NOMO-1 (cell line): ENCODE results near the gene USP9X.
"Not testable (repeated sequence)": the region's sequence is repeated elsewhere in the genome, so short reads cannot be mapped to it uniquely, and the experiment has no call there.

Experiments used
- DNase-seq, 2 experiments: peaks; one replicate each; lab custom pipeline; 2025; ENCODE audit not compliant: unreplicated experiment in 2 of 2; lab: John Stamatoyannopoulos, UW

The USP9X gene

GRCh38 chrX:41122664-41123257 lies 37.5 kb downstream of the USP9X start:
- DNase-seq, result no peak

GRCh38 chrX:41127477-41128192 lies 42.4 kb downstream of the USP9X start:
- no peak for DNase-seq

GRCh38 chrX:41128955-41129354 lies 43.7 kb downstream of the USP9X start:
- no peak for DNase-seq

- no peak for DNase-seq
Observed at GRCh38 chrX:41131766-41132165, 46.5 kb downstream of the USP9X start.

- DNase-seq, result no peak
Observed at GRCh38 chrX:41133551-41133950, 48.3 kb downstream of the USP9X start.

GRCh38 chrX:41137589-41137988 lies 52.3 kb downstream of the USP9X start:
- peak in 1 of 2 experiments; percentile 5 for DNase-seq

GRCh38 chrX:41142130-41142910 lies 57.1 kb downstream of the USP9X start:
- DNase-seq, result peak in 1 of 2 experiments; percentile 8

- no peak for DNase-seq
Observed at GRCh38 chrX:41144873-41145272, 59.6 kb downstream of the USP9X start.

- DNase-seq, result peak in 1 of 2 experiments; percentile 51
Observed at GRCh38 chrX:41145920-41146608, 60.8 kb downstream of the USP9X start.

- no peak for DNase-seq
Observed at GRCh38 chrX:41148553-41148952, 63.3 kb downstream of the USP9X start.

- DNase-seq, result no peak
Observed at GRCh38 chrX:41150043-41150442, 64.8 kb downstream of the USP9X start.

- DNase-seq, result not testable (repeated sequence)
Observed at GRCh38 chrX:41151726-41152125, 66.5 kb downstream of the USP9X start.

GRCh38 chrX:41152221-41152620 lies 67.0 kb downstream of the USP9X start:
- DNase-seq, result no peak

- DNase-seq, result no peak
Observed at GRCh38 chrX:41153448-41153847, 68.2 kb downstream of the USP9X start.

- no peak for DNase-seq
Observed at GRCh38 chrX:41153957-41154356, 68.7 kb downstream of the USP9X start.

- no peak for DNase-seq
Observed at GRCh38 chrX:41164449-41164848, 79.2 kb downstream of the USP9X start.

- no peak for DNase-seq
Observed at GRCh38 chrX:41167888-41168287, 82.6 kb downstream of the USP9X start.

- DNase-seq, result no peak
Observed at GRCh38 chrX:41176263-41176662, 91.0 kb downstream of the USP9X start.

GRCh38 chrX:41177297-41177696 lies 92.1 kb downstream of the USP9X start:
- no peak for DNase-seq

GRCh38 chrX:41178201-41178600 lies 93.0 kb downstream of the USP9X start:
- DNase-seq, result no peak
